Thoracic aorta (tissue), 2 donors: ENCODE results near the gene SPR. TPM values are rescaled to one million over a fixed set of nuclear protein-coding genes. Genes with fewer than 3 reads are reported as not detected.

Experiments
- ATAC-seq: fragments of 150-250 bp; one replicate; pipeline ENCODE4 v1.8.0; 2017; ENCODE audit warnings: low read depth; ENCODE audit not compliant: insufficient number of reproducible peaks, low FRiP score
- DNase-seq: peaks from one replicate; pipeline ENCODE4 v3.0.0-alpha.2; 2020; ENCODE audit warnings: low spot score
- H3K27ac ChIP-seq, 2 donors: fragments of 200-600 bp; sonication (generic); 1 replicate in 1 of 2; 2 replicates in 1 of 2; pipeline ENCODE4 v1.5.1; 2016; ENCODE audit warnings: mild to moderate bottlenecking in 2 of 2, moderate library complexity in 2 of 2
- H3K27me3 ChIP-seq: fragments of 200-600 bp; sonication (generic); replicated peaks from 2 replicates; pipeline ENCODE4 v1.6.0; 2016; ENCODE audit warnings: mild to moderate bottlenecking; ENCODE audit not compliant: insufficient read depth
- H3K36me3 ChIP-seq: fragments of 200-600 bp; sonication (generic); one replicate; pipeline ENCODE4 v1.5.1; 2016
- H3K4me1 ChIP-seq, 2 donors: fragments of 200-600 bp; sonication (generic); 1 replicate in 1 of 2; 2 replicates in 1 of 2; pipeline versions ENCODE4 v1.5.1 to v1.6.0; 2016; ENCODE audit warnings: low read depth in 2 of 2, mild to moderate bottlenecking in 1 of 2; ENCODE audit not compliant: control insufficient read depth in 1 of 2
- H3K4me3 ChIP-seq: fragments of 200-600 bp; sonication (generic); 2 replicates; pipeline ENCODE4 v1.5.1; 2016; ENCODE audit warnings: mild to moderate bottlenecking
- H3K9me3 ChIP-seq: fragments of 200-600 bp; sonication (generic); 2 replicates; pipeline ENCODE4 v1.5.1; 2016
- total RNA-seq, 2 donors: library from RNA; depleted of rRNA; stranded (reverse); fragments of >200 nt; gene quantifications; one replicate each; pipeline versions ENCODE4 v1.1.0 to v1.2.3, GENCODE V29; 2016
- TF ChIP-seq, protein P1 (sequence below): fragments of 200-600 bp; sonication (generic); IDR thresholded peaks from one replicate; pipeline ENCODE4 v1.5.1; 2019; ENCODE audit warnings: antibody characterized with exemption

The SPR gene
- total RNA-seq, 2 donors from 2014 or later = 26.1 to 42.6 TPM

DNA sequence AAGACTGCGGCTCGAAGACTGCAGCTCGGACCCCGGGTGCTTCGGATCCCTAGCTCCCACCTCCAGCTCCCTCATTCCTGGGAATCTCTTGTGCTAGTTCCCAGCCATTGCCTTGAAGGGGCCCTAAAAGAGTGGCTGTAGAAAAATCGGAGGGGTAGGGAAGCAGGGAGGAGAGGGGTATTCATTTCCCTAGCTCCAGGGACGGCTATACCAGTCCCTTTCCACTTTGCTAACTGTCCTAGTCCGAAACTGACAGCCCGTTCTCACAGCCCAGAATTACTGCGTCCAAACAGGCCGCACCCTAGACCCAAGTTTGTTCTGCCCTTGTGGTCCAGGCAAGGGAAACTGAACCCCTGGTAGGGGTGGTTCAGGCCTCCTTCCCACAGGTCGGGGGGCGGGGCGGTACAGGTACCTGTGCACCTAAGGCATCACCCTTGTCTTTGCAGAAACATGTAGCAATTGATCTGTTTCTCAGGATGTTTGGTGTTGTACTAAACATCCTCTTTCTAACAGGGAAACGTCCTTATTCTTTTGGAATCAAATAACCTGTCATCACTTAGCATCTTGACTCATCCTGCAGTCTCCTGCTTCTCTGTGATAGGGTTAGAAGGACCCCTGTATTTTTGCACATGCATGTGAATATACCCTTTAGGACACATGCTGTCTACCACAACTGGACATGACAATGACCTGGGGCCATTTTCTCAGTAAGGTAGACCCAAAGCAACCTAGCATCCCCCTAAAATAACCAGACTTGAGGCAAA lies 34.1 kb downstream of the SPR start:
- Histone ChIP-seq H3K27me3 (peaks cover 22% of the 10 kb centered on the region), H3K9me3 (no peaks in the 10 kb centered on the region), H3K27ac (no peak overlapping the region), H3K4me1 (peaks cover 30 to 53% of the 10 kb centered on the region in 2 donors), H3K4me3 (no peak overlapping the region), H3K36me3 (no peaks in the 10 kb centered on the region)
- ATAC-seq (no peak), DNase-seq (no peak)
- TF ChIP-seq, protein P1, sequence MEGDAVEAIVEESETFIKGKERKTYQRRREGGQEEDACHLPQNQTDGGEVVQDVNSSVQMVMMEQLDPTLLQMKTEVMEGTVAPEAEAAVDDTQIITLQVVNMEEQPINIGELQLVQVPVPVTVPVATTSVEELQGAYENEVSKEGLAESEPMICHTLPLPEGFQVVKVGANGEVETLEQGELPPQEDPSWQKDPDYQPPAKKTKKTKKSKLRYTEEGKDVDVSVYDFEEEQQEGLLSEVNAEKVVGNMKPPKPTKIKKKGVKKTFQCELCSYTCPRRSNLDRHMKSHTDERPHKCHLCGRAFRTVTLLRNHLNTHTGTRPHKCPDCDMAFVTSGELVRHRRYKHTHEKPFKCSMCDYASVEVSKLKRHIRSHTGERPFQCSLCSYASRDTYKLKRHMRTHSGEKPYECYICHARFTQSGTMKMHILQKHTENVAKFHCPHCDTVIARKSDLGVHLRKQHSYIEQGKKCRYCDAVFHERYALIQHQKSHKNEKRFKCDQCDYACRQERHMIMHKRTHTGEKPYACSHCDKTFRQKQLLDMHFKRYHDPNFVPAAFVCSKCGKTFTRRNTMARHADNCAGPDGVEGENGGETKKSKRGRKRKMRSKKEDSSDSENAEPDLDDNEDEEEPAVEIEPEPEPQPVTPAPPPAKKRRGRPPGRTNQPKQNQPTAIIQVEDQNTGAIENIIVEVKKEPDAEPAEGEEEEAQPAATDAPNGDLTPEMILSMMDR = no peak

DNA sequence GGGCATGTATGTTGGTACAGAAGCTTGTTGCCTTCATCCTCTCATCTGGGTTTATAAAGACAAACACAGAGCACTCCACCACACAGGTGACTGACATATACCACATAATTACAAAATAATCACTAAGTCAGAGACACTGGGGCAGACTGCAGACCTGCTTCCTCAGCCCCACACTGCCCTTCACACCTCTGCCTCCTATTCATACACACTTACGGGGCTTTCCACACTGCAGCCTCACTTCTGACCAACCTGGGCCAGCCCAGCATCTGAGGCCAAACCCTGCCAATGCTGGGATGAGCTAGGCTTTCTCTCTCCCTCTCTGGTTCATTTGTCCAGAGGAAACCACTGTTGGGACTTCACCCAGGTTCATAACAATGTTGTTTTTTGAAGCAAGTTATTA lies 34.6 kb downstream of the SPR start:
- Histone ChIP-seq H3K9me3 (no peaks in the 10 kb centered on the region), H3K4me1 (peaks cover 24 to 48% of the 10 kb centered on the region in 2 donors), H3K36me3 (no peaks in the 10 kb centered on the region), H3K27ac (no peak overlapping the region), H3K4me3 (no peak overlapping the region), H3K27me3 (peaks cover 22% of the 10 kb centered on the region)
- ATAC-seq (no peak), DNase-seq (no peak)
- TF ChIP-seq, protein P1 = no peak

- Histone ChIP-seq H3K27ac (no peak overlapping the region), H3K4me3 (no peak overlapping the region), H3K4me1 (peaks cover 10 to 27% of the 10 kb centered on the region in 2 donors), H3K36me3 (no peaks in the 10 kb centered on the region), H3K27me3 (peaks cover 30% of the 10 kb centered on the region), H3K9me3 (no peaks in the 10 kb centered on the region)
- ATAC-seq (no peak), DNase-seq (no peak)
- TF ChIP-seq, protein P1 = no peak
These were observed 36.7 kb downstream of the SPR start for GRCh38 chr2:72923833-72924352.

- no peak overlapping the region for H3K4me3 ChIP-seq
- ATAC-seq = no peak
- DNase-seq = no peak
These were observed 37.4 kb downstream of the SPR start for GRCh38 chr2:72924353-72925240.

More at GRCh38 chr2:72924353-72925240, 37.4 kb downstream of the SPR start:
- Histone ChIP-seq H3K9me3 (no peaks in the 10 kb centered on the region), H3K27ac (no peak overlapping the region), H3K4me1 (peaks cover 10 to 26% of the 10 kb centered on the region in 2 donors), H3K36me3 (no peaks in the 10 kb centered on the region), H3K27me3 (peaks cover 24% of the 10 kb centered on the region)
- TF ChIP-seq, protein P1 = no peak
